Subcutaneous abdominal adipose tissue (tissue), 5 donors: Measurements from ENCODE around the gene LPCAT2.
A peak's percentile ranks its signal among the peaks of the same experiment; 100 is the strongest.

ENCODE experiments used
- H3K27ac ChIP-seq: one replicate; pipeline ENCODE4 v1.7.0; 2013; ENCODE audit warnings: low read depth, mild to moderate bottlenecking, inconsistent platforms, low read length, moderate library complexity
- H3K27me3 ChIP-seq, 5 donors: one replicate each; pipeline ENCODE4 v1.7.0; 2013; ENCODE audit warnings: low read length in 5 of 5, inconsistent platforms in 1 of 5; ENCODE audit not compliant: control insufficient read depth in 5 of 5, insufficient read depth in 4 of 5
- H3K36me3 ChIP-seq, 5 donors: one replicate each; pipeline ENCODE4 v1.7.0; 2013; ENCODE audit warnings: low read length in 5 of 5; ENCODE audit not compliant: control insufficient read depth in 5 of 5, insufficient read depth in 5 of 5
- H3K4me1 ChIP-seq, 5 donors: one replicate each; pipeline ENCODE4 v1.7.0; 2013; ENCODE audit warnings: low read length in 5 of 5, mild to moderate bottlenecking in 3 of 5, moderate library complexity in 1 of 5; ENCODE audit not compliant: control insufficient read depth in 5 of 5, insufficient read depth in 5 of 5
- H3K4me3 ChIP-seq, 5 donors: one replicate each; pipeline ENCODE4 v1.7.0; 2013; ENCODE audit warnings: low read length in 5 of 5, low read depth in 1 of 5
- H3K9ac ChIP-seq, 5 donors: one replicate each; pipeline ENCODE4 v1.7.0; 2013; ENCODE audit warnings: low read length in 5 of 5, mild to moderate bottlenecking in 4 of 5, moderate library complexity in 3 of 5
- H3K9me3 ChIP-seq, 5 donors: one replicate each; pipeline ENCODE4 v1.7.0; 2013; ENCODE audit warnings: low read length in 5 of 5; ENCODE audit not compliant: control insufficient read depth in 5 of 5
- donor health status: healthy.
- donor health status: healthy.
- donor health status: healthy.
- donor health status: healthy.
- donor health status: healthy.

The LPCAT2 gene

GRCh38 chr16:55510185-55510805, 1.4 kb downstream of the LPCAT2 start:
- peaks cover 3 to 12% (median 8%) of the 10 kb centered on the region in 5 donors for H3K9me3 ChIP-seq
- H3K4me3 ChIP-seq: peak overlapping the region in 4 of 5 donors; percentile 67 to 80 (median 74)
- no peak overlapping the region for H3K27ac ChIP-seq
- peaks cover 0 to 4% (median 0%) of the 10 kb centered on the region in 5 donors for H3K27me3 ChIP-seq
- peaks cover 0 to 17% (median 8%) of the 10 kb centered on the region in 5 donors for H3K4me1 ChIP-seq
- peak overlapping the region in 1 of 5 donors; percentile 59 for H3K9ac ChIP-seq
- H3K36me3 ChIP-seq: peaks cover 0 to 7% (median 4%) of the 10 kb centered on the region in 5 donors

GRCh38 chr16:55512941-55513340, 4.1 kb downstream of the LPCAT2 start:
- H3K4me3 ChIP-seq: no peak overlapping the region
- peaks cover 0 to 4% (median 0%) of the 10 kb centered on the region in 5 donors for H3K27me3 ChIP-seq
- no peak overlapping the region for H3K27ac ChIP-seq
- peaks cover 0 to 17% (median 8%) of the 10 kb centered on the region in 5 donors for H3K4me1 ChIP-seq
- no peak overlapping the region for H3K9ac ChIP-seq
- H3K9me3 ChIP-seq: peaks cover 3 to 12% (median 8%) of the 10 kb centered on the region in 5 donors
- no peaks in the 10 kb centered on the region for H3K36me3 ChIP-seq

GRCh38 chr16:55513616-55514015, 4.7 kb downstream of the LPCAT2 start:
- Histone ChIP-seq H3K9me3 (peaks cover 3 to 12% (median 8%) of the 10 kb centered on the region in 5 donors), H3K4me1 (peaks cover 0 to 14% (median 7%) of the 10 kb centered on the region in 5 donors), H3K27ac (no peak overlapping the region), H3K36me3 (no peaks in the 10 kb centered on the region), H3K4me3 (no peak overlapping the region), H3K27me3 (peaks cover 0 to 4% (median 0%) of the 10 kb centered on the region in 5 donors), H3K9ac (no peak overlapping the region)

- H3K27ac ChIP-seq: no peak overlapping the region
- peaks cover 3 to 12% (median 8%) of the 10 kb centered on the region in 5 donors for H3K9me3 ChIP-seq
- no peak overlapping the region for H3K9ac ChIP-seq
- H3K27me3 ChIP-seq: no peaks in the 10 kb centered on the region
- peaks cover 0 to 3% (median 0%) of the 10 kb centered on the region in 5 donors for H3K4me1 ChIP-seq
- H3K36me3 ChIP-seq: no peaks in the 10 kb centered on the region
- H3K4me3 ChIP-seq: no peak overlapping the region
Measured at GRCh38 chr16:55515111-55515510, 6.2 kb downstream of the LPCAT2 start.

- Histone ChIP-seq H3K36me3 (no peaks in the 10 kb centered on the region), H3K4me3 (no peak overlapping the region), H3K9me3 (peaks cover 3 to 16% (median 5%) of the 10 kb centered on the region in 5 donors), H3K9ac (no peak overlapping the region), H3K4me1 (peaks cover 0 to 3% (median 0%) of the 10 kb centered on the region in 5 donors), H3K27ac (no peak overlapping the region), H3K27me3 (no peaks in the 10 kb centered on the region)
Measured at GRCh38 chr16:55521792-55522191, 12.9 kb downstream of the LPCAT2 start.

- H3K4me3 ChIP-seq: no peak overlapping the region
- H3K9me3 ChIP-seq: peaks cover 0 to 11% (median 2%) of the 10 kb centered on the region in 5 donors
- no peak overlapping the region for H3K9ac ChIP-seq
- peaks cover 0 to 4% (median 0%) of the 10 kb centered on the region in 5 donors for H3K36me3 ChIP-seq
- peaks cover 0 to 7% (median 4%) of the 10 kb centered on the region in 5 donors for H3K4me1 ChIP-seq
- peak overlapping the region; percentile 33 for H3K27ac ChIP-seq
- no peaks in the 10 kb centered on the region for H3K27me3 ChIP-seq
Measured at GRCh38 chr16:55526441-55526840, 17.6 kb downstream of the LPCAT2 start.

GRCh38 chr16:55527885-55528284, 19.0 kb downstream of the LPCAT2 start:
- Histone ChIP-seq H3K27me3 (no peaks in the 10 kb centered on the region), H3K9ac (no peak overlapping the region), H3K27ac (no peak overlapping the region), H3K4me1 (peaks cover 0 to 7% (median 4%) of the 10 kb centered on the region in 5 donors), H3K4me3 (no peak overlapping the region), H3K9me3 (no peaks in the 10 kb centered on the region), H3K36me3 (peaks cover 0 to 4% (median 0%) of the 10 kb centered on the region in 5 donors)

GRCh38 chr16:55529018-55529417, 20.1 kb downstream of the LPCAT2 start:
- Histone ChIP-seq H3K9ac (no peak overlapping the region), H3K4me1 (peaks cover 0 to 7% (median 4%) of the 10 kb centered on the region in 5 donors), H3K27ac (no peak overlapping the region), H3K9me3 (no peaks in the 10 kb centered on the region), H3K36me3 (peaks cover 0 to 4% (median 0%) of the 10 kb centered on the region in 5 donors), H3K4me3 (no peak overlapping the region), H3K27me3 (no peaks in the 10 kb centered on the region)

GRCh38 chr16:55530316-55530856, 21.5 kb downstream of the LPCAT2 start:
- Histone ChIP-seq H3K27ac (no peak overlapping the region), H3K4me3 (no peak overlapping the region), H3K4me1 (peaks cover 0 to 7% (median 4%) of the 10 kb centered on the region in 5 donors), H3K27me3 (no peaks in the 10 kb centered on the region), H3K36me3 (peaks cover 0 to 4% (median 0%) of the 10 kb centered on the region in 5 donors), H3K9ac (no peak overlapping the region), H3K9me3 (no peaks in the 10 kb centered on the region)

GRCh38 chr16:55532227-55532626, 23.4 kb downstream of the LPCAT2 start:
- peaks cover 0 to 4% (median 0%) of the 10 kb centered on the region in 5 donors for H3K36me3 ChIP-seq
- H3K4me3 ChIP-seq: no peak overlapping the region
- no peaks in the 10 kb centered on the region for H3K27me3 ChIP-seq
- no peaks in the 10 kb centered on the region for H3K9me3 ChIP-seq
- no peak overlapping the region for H3K27ac ChIP-seq
- no peak overlapping the region for H3K9ac ChIP-seq
- H3K4me1 ChIP-seq: peaks cover 0 to 7% (median 3%) of the 10 kb centered on the region in 5 donors
